HG02885 (cell line): ENCODE data around the gene SLC7A7.
"Not testable (repeated sequence)": the region's sequence is repeated elsewhere in the genome, so short reads cannot be mapped to it uniquely, and the experiment has no call there.

Experiments used
- ATAC-seq: cut with Tn5 transposase; IDR thresholded peaks from one replicate; pipeline ENCODE4 v1.9.1; 2021; ENCODE audit warnings: mild to moderate bottlenecking; ENCODE audit not compliant: unreplicated experiment, poor library complexity

Gene SLC7A7

DNA sequence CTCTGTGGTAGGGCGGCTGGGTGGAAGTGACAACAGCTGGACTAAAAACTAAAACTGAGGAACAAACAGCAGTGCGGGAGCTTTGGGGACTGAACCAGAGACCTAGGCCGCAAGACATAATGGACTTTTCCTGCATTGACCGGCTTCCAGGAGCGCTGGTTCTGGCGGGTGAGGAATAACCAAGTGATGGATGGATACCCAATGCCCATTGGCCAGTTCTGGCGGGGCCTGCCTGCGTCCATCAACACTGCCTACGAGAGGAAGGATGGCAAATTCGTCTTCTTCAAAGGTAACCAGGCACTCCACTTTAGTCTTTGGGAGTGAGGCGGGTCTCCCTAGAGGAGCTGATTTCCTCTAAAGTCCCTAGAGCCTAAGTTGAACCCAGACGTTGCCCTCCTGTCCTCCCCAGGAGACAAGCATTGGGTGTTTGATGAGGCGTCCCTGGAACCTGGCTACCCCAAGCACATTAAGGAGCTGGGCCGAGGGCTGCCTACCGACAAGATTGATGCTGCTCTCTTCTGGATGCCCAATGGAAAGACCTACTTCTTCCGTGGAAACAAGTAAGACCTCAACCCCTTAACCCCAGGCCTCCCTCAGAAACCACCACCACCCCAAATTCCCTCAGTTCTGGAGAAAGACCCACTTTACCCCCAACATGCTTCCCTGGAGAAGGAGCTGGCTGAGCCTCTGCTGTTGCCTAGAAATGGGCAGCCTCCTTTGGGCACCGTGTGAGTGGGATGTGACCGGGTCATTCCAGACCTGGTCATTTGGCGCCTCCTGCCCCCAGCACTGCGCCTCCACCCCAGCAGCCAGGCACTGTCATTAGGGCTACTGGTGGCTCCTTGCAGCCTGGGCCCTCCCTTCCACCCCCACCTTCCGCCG lies 29.2 kb upstream of the SLC7A7 start:
- ATAC-seq: no peak

- ATAC-seq: no peak
Observed at GRCh38 chr14:22843123-22843925, 28.1 kb upstream of the SLC7A7 start.

DNA sequence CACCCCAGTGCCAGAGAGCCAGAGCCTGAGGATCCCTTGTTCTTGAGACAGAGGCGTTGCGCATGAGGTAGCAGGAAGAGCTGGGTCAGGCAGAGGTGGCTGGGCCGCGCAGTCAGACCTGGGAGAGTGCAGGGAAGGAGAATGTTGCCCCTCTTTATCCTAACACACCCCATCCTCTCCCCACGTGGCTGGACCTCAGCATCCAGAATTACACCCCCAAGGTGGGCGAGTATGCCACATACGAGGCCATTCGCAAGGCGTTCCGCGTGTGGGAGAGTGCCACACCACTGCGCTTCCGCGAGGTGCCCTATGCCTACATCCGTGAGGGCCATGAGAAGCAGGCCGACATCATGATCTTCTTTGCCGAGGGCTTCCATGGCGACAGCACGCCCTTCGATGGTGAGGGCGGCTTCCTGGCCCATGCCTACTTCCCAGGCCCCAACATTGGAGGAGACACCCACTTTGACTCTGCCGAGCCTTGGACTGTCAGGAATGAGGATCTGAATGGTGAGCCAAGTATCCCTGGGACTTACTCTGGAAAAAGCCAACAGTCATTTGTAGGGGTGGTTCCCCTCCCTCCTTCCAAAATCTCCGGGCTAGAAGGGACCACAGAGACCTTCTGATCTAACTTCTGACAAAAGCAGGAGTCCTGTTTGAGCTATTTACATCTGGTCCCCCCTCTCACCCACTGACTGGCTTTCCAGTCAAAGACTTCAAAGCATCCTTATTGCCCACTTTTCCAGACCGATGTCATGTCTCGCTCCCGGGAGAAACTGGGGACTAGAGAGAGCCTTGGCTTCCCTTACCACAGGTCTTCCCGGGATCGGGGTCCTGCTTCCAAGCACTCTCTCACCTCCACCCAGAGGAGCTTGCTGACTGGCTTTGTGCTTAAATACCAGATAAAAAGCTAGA lies 27.2 kb upstream of the SLC7A7 start:
- no peak for ATAC-seq

DNA sequence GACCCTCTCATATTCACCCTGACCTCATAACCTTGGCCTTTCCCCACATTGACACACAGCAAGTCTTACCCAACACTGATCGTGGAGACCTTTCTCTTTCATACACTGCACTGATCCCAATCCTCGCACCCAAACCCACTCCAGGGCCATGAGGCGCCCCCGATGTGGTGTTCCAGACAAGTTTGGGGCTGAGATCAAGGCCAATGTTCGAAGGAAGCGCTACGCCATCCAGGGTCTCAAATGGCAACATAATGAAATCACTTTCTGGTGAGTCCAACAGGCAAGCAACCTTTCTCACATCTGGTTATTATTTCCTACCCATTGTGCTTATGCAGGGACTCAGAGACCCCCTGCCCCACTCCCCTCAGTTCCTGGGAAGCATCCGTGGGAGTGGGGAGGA lies 26.5 kb upstream of the SLC7A7 start:
- no peak for ATAC-seq

- ATAC-seq: no peak
Observed at GRCh38 chr14:22841311-22841710, 26.1 kb upstream of the SLC7A7 start.

DNA sequence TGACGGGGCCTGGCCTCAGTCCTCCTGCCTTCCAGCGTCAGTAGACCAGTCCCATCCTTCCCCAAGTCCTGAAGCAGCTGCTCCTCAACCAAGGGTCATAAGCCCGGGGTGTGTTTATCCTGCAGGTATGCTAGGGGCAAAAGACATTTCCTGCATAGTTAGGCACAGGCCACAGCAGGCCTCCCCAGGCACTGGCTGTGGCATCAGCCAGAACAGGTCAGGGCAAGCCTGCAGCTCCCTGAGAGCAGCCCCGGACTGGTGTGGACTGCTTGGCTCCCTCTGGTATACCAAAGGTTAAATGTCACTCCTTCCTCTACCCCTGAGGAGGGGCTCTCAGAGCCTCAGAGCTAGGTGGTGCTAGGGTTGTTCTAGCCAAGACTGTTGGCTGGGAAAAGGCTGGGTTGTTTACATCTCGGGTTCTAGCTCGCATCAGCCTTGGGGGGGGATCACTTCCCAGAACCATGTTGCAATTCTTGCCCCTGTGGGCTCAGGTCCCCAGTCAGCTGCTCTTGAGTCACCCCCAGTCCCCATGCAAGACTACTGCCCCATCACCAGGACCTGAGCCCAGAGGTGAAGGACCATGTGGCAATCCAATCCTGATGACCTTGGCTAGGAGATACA lies 24.0 kb upstream of the SLC7A7 start:
- ATAC-seq: no peak

DNA sequence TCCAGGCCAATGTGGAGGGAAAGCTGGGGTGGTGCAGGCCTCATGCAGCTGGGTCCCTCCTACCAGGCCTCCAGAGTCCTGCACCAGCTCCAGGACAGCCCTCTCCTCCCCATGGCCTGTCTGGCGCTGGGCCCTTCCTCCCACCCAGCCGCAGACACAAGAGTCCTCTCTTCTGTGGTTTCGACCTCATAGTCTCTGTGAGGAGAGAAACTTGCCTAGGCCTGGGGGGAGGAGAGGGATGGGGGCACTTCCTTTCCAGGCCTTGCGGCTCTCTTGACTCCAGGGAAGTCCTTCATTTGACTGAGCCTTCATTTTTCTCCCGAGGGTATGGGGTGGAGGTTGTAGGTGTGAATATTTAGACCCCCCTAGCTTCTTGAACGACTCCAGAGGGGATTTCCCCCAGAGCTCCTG lies 23.4 kb upstream of the SLC7A7 start:
- ATAC-seq: peak; percentile 57

GRCh38 chr14:22837750-22838538 lies 22.7 kb upstream of the SLC7A7 start:
- ATAC-seq: no peak

GRCh38 chr14:22837114-22837749 lies 22.0 kb upstream of the SLC7A7 start:
- no peak for ATAC-seq

- no peak for ATAC-seq
Observed at GRCh38 chr14:22836301-22837113, 21.3 kb upstream of the SLC7A7 start, which contains the start of gene MMP14. Gene MMP14, plus strand, starts transcription at chr14:22836585. Its CDS starts 233 bp downstream, at chr14:22836818.

GRCh38 chr14:22835505-22835904 lies 20.3 kb upstream of the SLC7A7 start:
- ATAC-seq: no peak

DNA sequence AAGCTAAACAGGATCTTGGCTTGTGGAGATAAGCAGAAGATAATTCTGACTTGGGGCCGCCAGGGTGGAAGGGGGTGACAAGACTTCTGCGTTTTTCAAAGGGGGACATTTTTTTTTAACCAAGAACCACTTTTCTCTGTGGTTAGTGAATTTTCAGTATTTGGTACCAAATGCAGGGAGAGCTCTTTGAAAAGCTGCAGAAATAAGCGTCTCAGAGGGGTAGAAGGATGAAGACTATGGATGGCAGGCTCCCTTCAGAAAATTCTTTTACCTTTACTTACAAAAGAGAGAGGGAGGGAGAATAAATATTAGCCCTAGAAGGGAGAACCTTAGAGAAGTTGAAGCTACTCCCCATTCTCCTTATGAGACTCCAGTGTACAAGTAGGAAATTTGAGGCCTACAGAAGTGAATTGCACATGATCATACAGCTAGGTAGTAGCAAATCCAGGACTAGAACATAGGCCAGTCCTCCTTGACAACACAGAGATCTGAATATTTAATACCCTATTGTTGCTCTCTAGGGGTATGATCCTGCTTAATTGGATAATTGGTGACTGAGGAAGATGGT lies 15.3 kb upstream of the SLC7A7 start:
- ATAC-seq: no peak

- ATAC-seq: peak; percentile 95
Observed at GRCh38 chr14:22829661-22830442, 14.6 kb upstream of the SLC7A7 start, which contains the start of gene MRPL52. Gene MRPL52, plus strand, starts transcription at chr14:22829887. Its CDS starts 26 bp downstream, at chr14:22829913.

- not testable (repeated sequence) for ATAC-seq
Observed at GRCh38 chr14:22829076-22829660, 13.9 kb upstream of the SLC7A7 start.

DNA sequence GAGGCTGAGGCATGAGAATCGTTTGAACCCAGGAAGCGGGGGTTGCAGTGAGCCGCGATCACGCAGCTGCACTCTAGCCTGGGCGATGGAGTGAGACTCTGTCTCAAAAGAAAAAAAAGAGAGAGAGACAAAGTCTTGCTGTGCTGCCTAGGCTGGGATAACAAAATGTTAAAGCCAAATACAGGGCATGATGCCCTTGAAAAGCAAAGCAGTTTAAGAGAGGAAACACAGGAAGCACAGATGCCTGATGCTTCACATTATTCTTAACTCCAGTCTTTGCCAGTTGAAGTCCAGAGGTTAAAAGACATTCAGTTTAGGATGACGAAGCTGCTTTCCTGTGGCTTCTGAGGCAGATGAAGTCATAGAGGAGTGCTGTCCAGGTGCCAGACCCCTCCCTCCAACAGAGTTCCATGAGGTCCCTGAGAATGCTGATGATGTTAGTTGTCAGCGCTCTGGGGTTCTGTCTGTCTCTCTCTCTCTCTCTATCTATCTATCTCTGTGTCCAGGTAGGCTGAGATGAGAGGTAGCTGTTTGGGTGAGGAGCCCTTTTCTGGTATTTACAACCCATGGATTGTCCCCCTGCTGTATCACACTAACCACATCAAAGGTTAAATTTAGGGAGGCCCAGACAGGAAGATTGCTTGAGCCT lies 9.6 kb upstream of the SLC7A7 start:
- no peak for ATAC-seq
